H1 (cell line): ENCODE data around the gene SEC16A. TPM values are rescaled to one million over a fixed set of nuclear protein-coding genes. Genes with fewer than 3 reads are reported as not detected.

Source experiments
- CEBPB ChIP-seq: IDR thresholded peaks from 2 replicates; pipeline ENCODE4 v1.6.1; 2012; ENCODE audit warnings: low read depth, low read length
- EGR1 ChIP-seq: IDR thresholded peaks from 2 replicates; pipeline ENCODE4 v1.6.1; 2011; ENCODE audit warnings: low read depth, low read length, borderline replicate concordance
- polyA plus RNA-seq, 7 experiments: library from polyadenylated mRNA; depleted of rRNA in 3 of 7; stranded (reverse) in 5 of 7; unstranded in 2 of 7; fragments of >200 nt in 5 of 7; fragments of 200-250 nt in 2 of 7; gene quantifications; 1 replicate in 5 of 7; 2 replicates in 1 of 7; 4 replicates in 1 of 7; pipeline versions ENCODE4 v1.2.1 to v1.2.3, GENCODE V29; 2011 to 2013; ENCODE audit warnings: missing spikeins in 2 of 7, mixed read lengths in 2 of 7
- total RNA-seq: library from RNA; stranded (reverse); fragmentation: NEBNext Ultra II Directional; extraction: Animal tissue kit (Norgen Biotek cat#: 25700); gene quantifications from 2 replicates; pipeline ENCODE4 v1.2.1, GENCODE V29; 2021
- TF ChIP-seq, protein P1 (sequence below): fragments of 300-600 bp; sonication (generic); IDR thresholded peaks from 2 replicates; pipeline ENCODE4 v1.7.1; 2012; ENCODE audit warnings: low read length, moderate library complexity, mild to moderate bottlenecking, inconsistent platforms; ENCODE audit not compliant: insufficient replicate concordance

SEC16A gene
- total and polyA plus RNA-seq, 2 of the 8 experiments (the other 6 are each of a cell fraction or from before 2014, with no cell fraction given): 21.6 to 49.0 TPM

DNA sequence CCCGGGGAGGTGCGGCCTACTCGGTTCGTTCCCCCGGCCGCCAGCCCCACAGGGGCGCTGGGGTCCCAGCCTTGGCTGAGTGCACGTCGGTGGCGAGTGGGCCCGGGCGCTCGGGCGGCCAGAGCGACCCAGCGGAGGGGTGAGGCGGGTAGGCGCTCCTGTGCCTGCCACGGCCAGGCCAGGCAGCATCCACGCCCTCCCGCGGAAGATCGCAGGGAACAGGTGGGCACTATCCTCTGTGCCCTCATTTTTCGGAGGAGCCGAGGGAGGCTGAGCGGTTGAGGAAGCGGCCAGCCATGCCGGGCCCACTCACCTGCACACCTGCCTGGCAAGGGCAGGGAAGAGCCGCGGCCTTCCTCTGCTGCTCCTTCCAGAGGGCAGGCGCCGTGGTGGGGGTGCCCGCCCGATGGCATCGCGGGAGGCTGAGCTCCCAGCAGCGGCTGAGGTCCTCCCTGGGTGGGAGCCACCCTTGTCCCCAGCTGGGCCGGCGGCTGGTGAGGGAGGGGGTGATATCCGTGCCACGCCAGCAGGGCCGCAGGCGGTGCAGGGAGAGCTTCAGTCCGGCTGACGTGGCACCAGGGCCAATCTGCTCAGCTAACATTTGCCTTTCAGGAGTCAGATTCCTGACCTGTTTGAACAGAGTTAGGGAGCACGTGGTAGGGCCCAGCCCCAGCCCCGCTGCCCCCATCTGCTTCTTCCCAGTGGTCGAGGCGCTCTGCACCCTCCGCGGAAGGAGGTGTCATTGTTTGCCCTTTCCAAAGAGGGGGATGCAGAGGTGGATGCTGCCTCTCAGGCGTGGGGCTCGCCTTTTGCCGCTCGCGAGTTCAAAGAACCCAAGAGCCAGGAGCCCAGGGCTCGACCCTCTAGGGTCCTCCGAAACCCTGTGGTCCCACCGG lies 1.6 kb upstream of the SEC16A start (continued):
- TF ChIP-seq, protein P1, sequence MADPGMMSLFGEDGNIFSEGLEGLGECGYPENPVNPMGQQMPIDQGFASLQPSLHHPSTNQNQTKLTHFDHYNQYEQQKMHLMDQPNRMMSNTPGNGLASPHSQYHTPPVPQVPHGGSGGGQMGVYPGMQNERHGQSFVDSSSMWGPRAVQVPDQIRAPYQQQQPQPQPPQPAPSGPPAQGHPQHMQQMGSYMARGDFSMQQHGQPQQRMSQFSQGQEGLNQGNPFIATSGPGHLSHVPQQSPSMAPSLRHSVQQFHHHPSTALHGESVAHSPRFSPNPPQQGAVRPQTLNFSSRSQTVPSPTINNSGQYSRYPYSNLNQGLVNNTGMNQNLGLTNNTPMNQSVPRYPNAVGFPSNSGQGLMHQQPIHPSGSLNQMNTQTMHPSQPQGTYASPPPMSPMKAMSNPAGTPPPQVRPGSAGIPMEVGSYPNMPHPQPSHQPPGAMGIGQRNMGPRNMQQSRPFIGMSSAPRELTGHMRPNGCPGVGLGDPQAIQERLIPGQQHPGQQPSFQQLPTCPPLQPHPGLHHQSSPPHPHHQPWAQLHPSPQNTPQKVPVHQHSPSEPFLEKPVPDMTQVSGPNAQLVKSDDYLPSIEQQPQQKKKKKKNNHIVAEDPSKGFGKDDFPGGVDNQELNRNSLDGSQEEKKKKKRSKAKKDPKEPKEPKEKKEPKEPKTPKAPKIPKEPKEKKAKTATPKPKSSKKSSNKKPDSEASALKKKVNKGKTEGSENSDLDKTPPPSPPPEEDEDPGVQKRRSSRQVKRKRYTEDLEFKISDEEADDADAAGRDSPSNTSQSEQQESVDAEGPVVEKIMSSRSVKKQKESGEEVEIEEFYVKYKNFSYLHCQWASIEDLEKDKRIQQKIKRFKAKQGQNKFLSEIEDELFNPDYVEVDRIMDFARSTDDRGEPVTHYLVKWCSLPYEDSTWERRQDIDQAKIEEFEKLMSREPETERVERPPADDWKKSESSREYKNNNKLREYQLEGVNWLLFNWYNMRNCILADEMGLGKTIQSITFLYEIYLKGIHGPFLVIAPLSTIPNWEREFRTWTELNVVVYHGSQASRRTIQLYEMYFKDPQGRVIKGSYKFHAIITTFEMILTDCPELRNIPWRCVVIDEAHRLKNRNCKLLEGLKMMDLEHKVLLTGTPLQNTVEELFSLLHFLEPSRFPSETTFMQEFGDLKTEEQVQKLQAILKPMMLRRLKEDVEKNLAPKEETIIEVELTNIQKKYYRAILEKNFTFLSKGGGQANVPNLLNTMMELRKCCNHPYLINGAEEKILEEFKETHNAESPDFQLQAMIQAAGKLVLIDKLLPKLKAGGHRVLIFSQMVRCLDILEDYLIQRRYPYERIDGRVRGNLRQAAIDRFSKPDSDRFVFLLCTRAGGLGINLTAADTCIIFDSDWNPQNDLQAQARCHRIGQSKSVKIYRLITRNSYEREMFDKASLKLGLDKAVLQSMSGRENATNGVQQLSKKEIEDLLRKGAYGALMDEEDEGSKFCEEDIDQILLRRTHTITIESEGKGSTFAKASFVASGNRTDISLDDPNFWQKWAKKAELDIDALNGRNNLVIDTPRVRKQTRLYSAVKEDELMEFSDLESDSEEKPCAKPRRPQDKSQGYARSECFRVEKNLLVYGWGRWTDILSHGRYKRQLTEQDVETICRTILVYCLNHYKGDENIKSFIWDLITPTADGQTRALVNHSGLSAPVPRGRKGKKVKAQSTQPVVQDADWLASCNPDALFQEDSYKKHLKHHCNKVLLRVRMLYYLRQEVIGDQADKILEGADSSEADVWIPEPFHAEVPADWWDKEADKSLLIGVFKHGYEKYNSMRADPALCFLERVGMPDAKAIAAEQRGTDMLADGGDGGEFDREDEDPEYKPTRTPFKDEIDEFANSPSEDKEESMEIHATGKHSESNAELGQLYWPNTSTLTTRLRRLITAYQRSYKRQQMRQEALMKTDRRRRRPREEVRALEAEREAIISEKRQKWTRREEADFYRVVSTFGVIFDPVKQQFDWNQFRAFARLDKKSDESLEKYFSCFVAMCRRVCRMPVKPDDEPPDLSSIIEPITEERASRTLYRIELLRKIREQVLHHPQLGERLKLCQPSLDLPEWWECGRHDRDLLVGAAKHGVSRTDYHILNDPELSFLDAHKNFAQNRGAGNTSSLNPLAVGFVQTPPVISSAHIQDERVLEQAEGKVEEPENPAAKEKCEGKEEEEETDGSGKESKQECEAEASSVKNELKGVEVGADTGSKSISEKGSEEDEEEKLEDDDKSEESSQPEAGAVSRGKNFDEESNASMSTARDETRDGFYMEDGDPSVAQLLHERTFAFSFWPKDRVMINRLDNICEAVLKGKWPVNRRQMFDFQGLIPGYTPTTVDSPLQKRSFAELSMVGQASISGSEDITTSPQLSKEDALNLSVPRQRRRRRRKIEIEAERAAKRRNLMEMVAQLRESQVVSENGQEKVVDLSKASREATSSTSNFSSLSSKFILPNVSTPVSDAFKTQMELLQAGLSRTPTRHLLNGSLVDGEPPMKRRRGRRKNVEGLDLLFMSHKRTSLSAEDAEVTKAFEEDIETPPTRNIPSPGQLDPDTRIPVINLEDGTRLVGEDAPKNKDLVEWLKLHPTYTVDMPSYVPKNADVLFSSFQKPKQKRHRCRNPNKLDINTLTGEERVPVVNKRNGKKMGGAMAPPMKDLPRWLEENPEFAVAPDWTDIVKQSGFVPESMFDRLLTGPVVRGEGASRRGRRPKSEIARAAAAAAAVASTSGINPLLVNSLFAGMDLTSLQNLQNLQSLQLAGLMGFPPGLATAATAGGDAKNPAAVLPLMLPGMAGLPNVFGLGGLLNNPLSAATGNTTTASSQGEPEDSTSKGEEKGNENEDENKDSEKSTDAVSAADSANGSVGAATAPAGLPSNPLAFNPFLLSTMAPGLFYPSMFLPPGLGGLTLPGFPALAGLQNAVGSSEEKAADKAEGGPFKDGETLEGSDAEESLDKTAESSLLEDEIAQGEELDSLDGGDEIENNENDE: no peak
- no peak for TF ChIP-seq EGR1
- TF ChIP-seq CEBPB: no peak
